Activated CD4-positive, CD25-positive, alpha-beta regulatory T cell (primary cell): ENCODE measurements around the gene TXNRD3.

Experiments
- DNase-seq, 4 experiments: peaks; one replicate each; lab custom pipeline; 2025; lab: John Stamatoyannopoulos, UW

TXNRD3 gene

GRCh38 chr3:126672340-126672739 lies 17.4 kb upstream of the TXNRD3 start:
- no peak for DNase-seq

- no peak for DNase-seq
Measured at GRCh38 chr3:126671521-126671920, 16.6 kb upstream of the TXNRD3 start.

DNA sequence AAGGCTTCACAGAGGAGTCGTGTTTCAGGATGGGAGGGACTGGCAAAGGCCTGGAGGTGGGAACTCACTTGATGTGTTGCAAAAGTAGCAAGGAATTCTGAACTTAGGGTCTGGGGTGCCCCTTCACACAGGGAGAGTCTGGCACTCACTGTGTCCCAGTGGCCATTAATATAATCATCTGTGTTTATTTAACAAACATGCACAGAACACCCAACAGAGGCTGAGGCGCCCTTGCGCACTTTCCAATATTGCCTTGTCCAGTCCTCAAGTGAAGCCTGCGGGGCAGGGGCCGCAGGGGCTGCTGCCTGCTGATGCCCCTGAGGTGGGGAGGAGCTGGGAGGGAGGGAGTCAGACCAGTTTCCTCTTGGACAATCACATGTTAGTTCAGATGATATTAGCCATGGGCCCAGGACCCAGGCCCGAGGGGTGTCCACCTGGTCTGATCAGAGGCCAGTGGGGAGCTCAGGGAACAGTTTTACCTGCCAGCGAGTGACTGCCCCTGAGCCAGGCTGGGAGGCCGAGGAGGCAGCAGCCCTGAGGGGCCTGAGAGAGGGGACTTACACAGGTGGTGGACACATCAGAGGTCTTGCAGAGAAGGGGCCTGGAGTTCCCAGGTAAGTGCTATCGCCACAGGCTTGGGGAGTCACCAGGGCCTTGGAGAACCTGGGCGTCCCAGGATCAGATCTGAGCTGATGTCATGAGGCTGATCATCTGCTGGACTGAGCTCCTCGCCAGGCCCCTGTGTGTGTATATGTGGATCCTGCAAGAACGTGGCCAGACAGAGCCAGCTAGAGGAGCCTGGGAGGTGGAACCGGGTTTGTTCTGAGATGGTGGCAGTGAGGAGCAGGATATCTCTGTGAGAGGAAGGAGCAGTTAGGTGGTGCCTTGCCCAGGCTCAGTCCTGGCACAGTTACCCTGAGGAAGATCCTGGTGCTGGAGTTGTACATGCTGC lies 13.8 kb upstream of the TXNRD3 start:
- DNase-seq, result no peak

GRCh38 chr3:126667631-126668449 lies 12.9 kb upstream of the TXNRD3 start:
- no peak for DNase-seq

DNA sequence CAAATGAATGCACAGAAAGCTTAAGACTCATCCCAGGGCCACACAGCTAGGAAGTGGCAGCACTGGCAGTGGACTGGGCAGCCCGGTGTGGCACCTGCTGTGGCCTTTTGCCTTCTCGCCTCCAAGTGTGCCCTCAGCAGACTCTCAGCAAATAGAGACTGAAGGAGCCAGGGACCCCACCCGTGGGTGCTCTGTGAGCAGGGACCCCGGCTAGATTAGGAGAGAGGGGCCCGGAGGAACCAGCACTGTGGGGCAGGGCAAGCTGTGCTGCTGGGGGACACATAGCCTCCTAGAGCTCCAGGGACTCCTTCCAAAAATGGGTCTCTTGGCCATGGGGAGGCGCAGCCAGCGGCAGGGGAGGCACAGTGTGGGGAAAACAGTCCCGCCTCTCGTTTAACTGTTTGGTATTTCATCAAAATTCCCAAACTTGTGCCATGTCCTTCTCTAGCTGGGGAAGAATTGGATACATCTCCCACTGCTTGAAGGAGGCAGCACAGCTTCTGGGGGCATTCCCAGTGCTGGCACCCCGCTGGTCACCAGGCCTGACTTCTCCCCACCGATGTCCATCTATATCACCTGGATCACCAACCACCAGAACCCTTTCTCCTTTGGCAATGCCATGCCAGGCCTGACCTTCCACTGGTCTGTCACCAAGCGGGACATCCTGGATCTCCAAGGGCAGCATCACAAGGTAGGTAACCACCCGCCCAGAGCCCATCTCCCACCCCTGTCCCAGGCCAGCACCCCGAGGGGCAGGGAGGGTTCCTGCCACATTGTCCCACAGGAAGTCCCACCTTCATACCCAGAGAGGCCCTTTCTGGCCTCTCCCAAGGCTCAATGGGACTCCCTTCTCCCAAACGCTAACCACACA lies 12.0 kb upstream of the TXNRD3 start:
- DNase-seq, result no peak

GRCh38 chr3:126665959-126666657 lies 11.2 kb upstream of the TXNRD3 start:
- no peak for DNase-seq

- DNase-seq, result no peak
Measured at GRCh38 chr3:126665221-126665936, 10.5 kb upstream of the TXNRD3 start.

DNA sequence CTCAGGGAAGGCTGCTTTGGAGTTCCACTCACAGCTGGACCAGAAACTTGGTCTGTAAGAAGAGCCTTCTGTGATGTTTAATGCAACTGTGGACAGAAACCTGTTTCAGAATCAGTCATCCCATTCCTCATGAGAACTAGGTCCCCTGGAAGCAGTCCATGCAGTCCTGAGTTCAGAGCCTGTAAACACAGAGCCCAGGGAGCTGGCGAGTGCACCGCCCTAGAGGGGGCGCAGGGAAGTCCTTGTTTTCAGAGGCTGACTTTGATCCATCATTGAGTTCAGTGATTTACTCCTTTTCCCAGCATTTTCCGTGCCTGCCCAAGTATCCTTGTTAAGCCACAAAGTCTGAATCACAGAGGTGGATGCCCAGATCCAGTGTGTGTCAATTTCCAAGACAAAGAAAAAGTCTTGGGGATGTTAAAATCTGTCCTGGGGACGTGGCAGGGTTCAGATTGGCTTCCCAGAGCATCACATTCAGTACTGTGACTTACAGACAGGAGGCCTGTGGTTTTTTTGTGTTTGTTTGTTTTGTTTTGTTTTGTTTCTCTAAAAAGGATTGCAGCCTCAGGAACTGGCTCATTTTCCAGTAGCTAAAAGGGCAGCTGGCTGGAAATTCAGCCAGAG lies 9.8 kb upstream of the TXNRD3 start:
- no peak for DNase-seq

GRCh38 chr3:126663750-126664149 lies 8.8 kb upstream of the TXNRD3 start:
- DNase-seq, result no peak

- DNase-seq, result no peak
Measured at GRCh38 chr3:126663257-126663656, 8.3 kb upstream of the TXNRD3 start.

DNA sequence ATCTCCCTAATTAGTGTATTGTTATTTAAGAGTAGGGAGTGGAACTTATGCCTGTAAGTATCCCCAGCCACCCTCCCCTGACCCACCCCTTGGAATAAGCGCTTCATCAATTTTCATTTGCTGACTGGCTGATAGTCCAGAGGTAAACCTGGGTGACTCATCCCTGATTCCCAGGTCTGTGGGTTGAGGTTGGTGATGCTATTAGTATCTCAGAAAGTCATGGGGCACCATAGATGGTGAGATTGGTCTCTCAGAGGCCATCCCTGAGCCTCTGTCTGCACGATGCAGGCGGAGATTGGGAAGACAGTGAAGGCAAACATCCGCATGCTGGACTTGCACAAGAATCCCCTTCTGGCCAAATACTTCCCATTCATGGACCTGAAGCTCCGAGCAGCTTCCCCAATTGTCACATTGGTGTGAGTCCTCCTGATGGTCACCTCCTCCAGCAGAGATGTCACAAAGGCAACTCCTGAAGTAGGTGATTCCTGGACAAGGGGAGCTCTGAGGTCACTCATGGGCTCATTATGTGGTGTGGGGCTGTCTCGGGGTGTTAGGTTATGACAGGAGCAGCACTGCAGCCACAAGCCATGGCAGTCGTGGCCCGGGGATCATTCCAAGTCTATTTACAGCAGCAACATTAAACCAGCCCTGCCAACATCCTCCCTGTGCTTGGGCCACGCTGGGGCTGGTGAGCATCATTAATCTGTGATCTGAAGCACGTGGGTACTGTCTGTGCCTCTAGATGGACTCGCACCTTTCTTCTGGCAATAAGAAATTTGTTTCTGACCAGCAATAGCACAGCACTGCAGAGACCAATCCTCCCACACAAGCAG lies 6.8 kb upstream of the TXNRD3 start:
- no peak for DNase-seq

GRCh38 chr3:126659915-126660886 lies 5.3 kb upstream of the TXNRD3 start:
- DNase-seq, result no peak

DNA sequence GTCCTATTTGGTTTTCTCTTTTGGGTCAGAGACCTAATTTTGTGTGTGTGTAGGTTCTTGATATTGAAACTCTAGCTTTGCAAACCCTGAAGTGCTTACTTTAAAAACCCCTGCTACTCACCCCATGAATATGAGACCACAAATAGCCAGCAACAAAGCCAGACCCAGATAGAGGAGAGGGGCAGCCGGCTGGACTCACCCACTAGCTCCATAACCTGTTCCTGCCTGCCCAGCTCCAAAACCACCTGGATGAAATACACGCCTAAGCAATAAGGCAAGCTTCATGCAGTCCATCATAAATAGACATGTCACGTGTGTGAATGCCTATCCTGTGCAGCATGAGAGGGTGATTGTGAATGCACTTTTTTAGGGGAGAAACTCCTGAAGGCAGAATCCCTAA lies 3.7 kb upstream of the TXNRD3 start:
- no peak for DNase-seq

GRCh38 chr3:126657901-126658300 lies 3.0 kb upstream of the TXNRD3 start:
- DNase-seq, result no peak

- no peak for DNase-seq
Measured at GRCh38 chr3:126656371-126657134, 1.6 kb upstream of the TXNRD3 start.

DNA sequence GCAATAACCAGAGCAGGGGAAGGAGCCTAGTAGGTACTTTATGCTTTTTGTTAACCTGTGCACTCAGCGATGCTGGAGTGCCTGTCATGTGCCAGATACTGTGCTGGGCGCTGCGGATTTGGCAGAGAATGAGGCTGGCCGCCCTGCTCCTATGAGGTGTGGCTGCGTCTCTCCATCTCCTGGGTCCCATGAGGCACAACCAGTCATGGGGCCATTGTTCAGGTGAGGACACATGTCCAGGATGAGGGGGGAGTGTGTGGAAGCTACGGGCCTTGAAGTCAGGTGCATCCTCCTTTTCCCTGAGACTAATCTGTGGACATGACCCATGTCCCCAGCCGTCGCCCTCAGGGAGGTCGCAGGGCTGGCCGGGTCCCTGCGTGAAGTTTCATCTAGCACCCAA lies 963 bp upstream of the TXNRD3 start:
- DNase-seq, result no peak

GRCh38 chr3:126649556-126650092 lies 5.3 kb downstream of the TXNRD3 start:
- DNase-seq, result no peak
